GM12878 (cell line): Measurements from ENCODE around the gene WDR43.

Experiments
- CTCF ChIP-seq, 3 experiments: IDR thresholded peaks in 2 of 3; conservative IDR thresholded peaks in 1 of 3; 2 replicates each; pipeline ENCODE4 v1.5.1; 2011; ENCODE audit warnings: low read depth in 3 of 3, low read length in 3 of 3, mild to moderate bottlenecking in 3 of 3, control low read depth in 2 of 3, moderate library complexity in 2 of 3, inconsistent platforms in 1 of 3, mixed read lengths in 1 of 3; ENCODE audit not compliant: control insufficient read depth in 2 of 3, insufficient read depth in 1 of 3; ENCODE audit errors: extremely low read depth in 1 of 3
- POLR2A ChIP-seq: IDR thresholded peaks from 2 replicates; pipeline ENCODE4 v1.6.1; 2011; ENCODE audit warnings: low read depth, mild to moderate bottlenecking, low read length

- no peak for TF ChIP-seq POLR2A
- no peak for TF ChIP-seq CTCF (IDR thresholded peaks at IDR 0.05 in 2 of 3, conservative IDR thresholded peaks at IDR 0.05 in 1 of 3; ENCODE audit: control insufficient read depth in 2 of 3, extremely low read depth in 1 of 3, insufficient read depth in 1 of 3, low read depth in 3 of 3, low read length in 3 of 3)
These were observed 15.3 kb downstream of the WDR43 start for GRCh38 chr2:28909655-28910353.
